K562 (cell line): ENCODE data around the gene CUTA. TPM values are rescaled to one million over a fixed set of nuclear protein-coding genes. Genes with fewer than 3 reads are reported as not detected.

Experiments used
- BCOR ChIP-seq: fragments of 450-650 bp; IDR thresholded peaks from 2 replicates; pipeline ENCODE4 v1.6.1; 2016
- EP400 ChIP-seq: fragments of 450-650 bp; IDR thresholded peaks from 2 replicates; pipeline ENCODE4 v1.6.1; 2017; ENCODE audit warnings: antibody characterized with exemption, mild to moderate bottlenecking, moderate library complexity
- FOXJ2 ChIP-seq: fragments of 200-800 bp; sonication (Bioruptor generic); IDR thresholded peaks from 2 replicates; pipeline ENCODE4 v1.6.1; 2016; ENCODE audit warnings: missing genetic modification characterization, missing compliant biosample characterization
- HBP1 ChIP-seq: fragments of 450-650 bp; formaldehyde crosslinking; IDR thresholded peaks from 2 replicates; pipeline ENCODE4 v1.4.0; 2022; ENCODE audit warnings: missing genetic modification characterization
- MXD1 ChIP-seq: fragments of 250-450 bp; sonication (Bioruptor Pico); IDR thresholded peaks from 2 replicates; pipeline ENCODE4 v1.8.0; 2021; ENCODE audit warnings: borderline replicate concordance, mild to moderate bottlenecking, moderate library complexity; ENCODE audit not compliant: poor library complexity, severe bottlenecking
- POLR2A ChIP-seq: fragments of 450-650 bp; conservative IDR thresholded peaks from 2 replicates; pipeline ENCODE4 v1.6.1; 2016
- POLR2AphosphoS2 ChIP-seq: IDR thresholded peaks from 2 replicates; pipeline ENCODE4 v1.6.1; 2012; ENCODE audit warnings: low read length, improper control_type of control experiment
- TRIM28 ChIP-seq: fragments of 450-650 bp; IDR thresholded peaks from 2 replicates; pipeline ENCODE4 v1.6.1; 2017
- ZNF407 ChIP-seq: fragments of 450-650 bp; IDR thresholded peaks from 2 replicates; pipeline ENCODE4 v1.6.1; 2016; ENCODE audit warnings: low read depth
- ZNF449 ChIP-seq: fragments of 250-450 bp; sonication (Bioruptor Pico); IDR thresholded peaks from 2 replicates; pipeline ENCODE4 v1.8.0; 2022; ENCODE audit warnings: moderate library complexity, mild to moderate bottlenecking, inconsistent platforms
- ZNF518B ChIP-seq: fragments of 250-450 bp; sonication (Bioruptor Pico); IDR thresholded peaks from 2 replicates; pipeline ENCODE4 v1.5.0; 2021; ENCODE audit warnings: mild to moderate bottlenecking, moderate library complexity
- ZNF699 ChIP-seq: fragments of 250-450 bp; sonication (Bioruptor Pico); IDR thresholded peaks from 2 replicates; pipeline ENCODE4 v1.8.0; 2021; ENCODE audit warnings: mild to moderate bottlenecking, moderate library complexity; ENCODE audit not compliant: insufficient replicate concordance
- ZSCAN29 ChIP-seq: fragments of 450-650 bp; IDR thresholded peaks from 2 replicates; pipeline ENCODE4 v1.6.1; 2017
- polyA plus RNA-seq, 8 experiments: library from polyadenylated mRNA; depleted of rRNA in 4 of 8; stranded (reverse) in 5 of 8; unstranded in 3 of 8; fragments of >200 nt; fragmentation: Nextera tagmentation in 2 of 8; fragmentation: Illumina TruSeq in 1 of 8; extraction: Ambion mirVana in 2 of 8; extraction: Trizol in 1 of 8; gene quantifications; 2 replicates each; pipeline versions ENCODE4 v1.2.1 to v1.2.3, GENCODE V29; 2011 to 2014; ENCODE audit warnings: inconsistent platforms in 1 of 8, missing spikeins in 1 of 8
- total RNA-seq, 7 experiments: library from RNA; depleted of rRNA in 6 of 7; stranded (reverse); fragments of >200 nt in 6 of 7; fragmentation: Illumina TruSeq in 2 of 7; extraction: Trizol in 2 of 7; gene quantifications; 2 replicates each; pipeline versions ENCODE4 v1.2.1 to v1.2.3, GENCODE V29; 2011 to 2021; ENCODE audit warnings: low replicate concordance in 1 of 7

Gene CUTA
- total and polyA plus RNA-seq, 9 of the 15 experiments (the other 6 are each of a cell fraction or from before 2014, with no cell fraction given), result 166 to 682 (median 310) TPM

- TF ChIP-seq ZNF518B (CRISPR knock-in tag) (no peak), FOXJ2 (tag) (no peak), TRIM28 (no peak), ZNF407 (no peak), ZNF699 (CRISPR knock-in tag) (no peak), HBP1 (CRISPR knock-in tag) (peak; percentile 89; the same call in 1 of the 2 replicates), ZSCAN29 (no peak), POLR2AphosphoS2 (no peak), EP400 (no peak), BCOR (no peak), POLR2A (0 out of 2 replicates have a peak, but pooled peaks have one; percentile 13), MXD1 (CRISPR knock-in tag) (no peak), ZNF449 (CRISPR knock-in tag) (0 out of 2 replicates have a peak, but pooled peaks have one; percentile 24)
Measured at GRCh38 chr6:33418690-33419291, 884 bp upstream of the CUTA start (continued).
